Endothelial cell (in vitro differentiated cells): ENCODE measurements around the gene DPYD. TPM values are rescaled to one million over a fixed set of nuclear protein-coding genes. Genes with fewer than 3 reads are reported as not detected.

ENCODE experiments used
- DNase-seq: peaks from one replicate; pipeline ENCODE4 v3.0.0; 2021; ENCODE audit warnings: low spot score
- H3K27ac Mint-ChIP-seq: one replicate; pipeline ENCODE4 v1.8.0; 2021; ENCODE audit warnings: mixed read lengths, inconsistent platforms; ENCODE audit not compliant: unreplicated experiment
- H3K27me3 Mint-ChIP-seq: one replicate; pipeline ENCODE4 v1.8.0; 2021; ENCODE audit warnings: mild to moderate bottlenecking, moderate library complexity, mixed read lengths, inconsistent platforms; ENCODE audit not compliant: unreplicated experiment
- H3K36me3 Mint-ChIP-seq: one replicate; pipeline ENCODE4 v1.8.0; 2021; ENCODE audit warnings: mild to moderate bottlenecking, low read depth, mixed read lengths, inconsistent platforms; ENCODE audit not compliant: unreplicated experiment
- H3K4me1 Mint-ChIP-seq: one replicate; pipeline ENCODE4 v1.8.0; 2021; ENCODE audit warnings: mild to moderate bottlenecking, mixed read lengths, inconsistent platforms; ENCODE audit not compliant: unreplicated experiment
- H3K4me3 Mint-ChIP-seq: one replicate; pipeline ENCODE4 v1.8.0; 2021; ENCODE audit warnings: mild to moderate bottlenecking, mixed read lengths, inconsistent platforms; ENCODE audit not compliant: unreplicated experiment
- H3K9me3 Mint-ChIP-seq: one replicate; pipeline ENCODE4 v1.8.0; 2021; ENCODE audit warnings: mixed read lengths, inconsistent platforms; ENCODE audit not compliant: unreplicated experiment
- total RNA-seq: library from RNA; stranded (reverse); fragmentation: NEBNext Ultra II Directional; extraction: Animal tissue kit (Norgen Biotek cat#: 25700); gene quantifications from one replicate; pipeline ENCODE4 v1.2.1, GENCODE V29; 2021; ENCODE audit not compliant: unreplicated experiment
- TF ChIP-seq, protein P1 (sequence below): fragments of 200-600 bp; sonication (generic); IDR thresholded peaks from one replicate; pipeline ENCODE4 v1.5.0; 2021; ENCODE audit warnings: antibody characterized with exemption; ENCODE audit not compliant: unreplicated experiment

DPYD gene
- total RNA-seq, 1 donor from 2014 or later, result 3.4 TPM

DNA sequence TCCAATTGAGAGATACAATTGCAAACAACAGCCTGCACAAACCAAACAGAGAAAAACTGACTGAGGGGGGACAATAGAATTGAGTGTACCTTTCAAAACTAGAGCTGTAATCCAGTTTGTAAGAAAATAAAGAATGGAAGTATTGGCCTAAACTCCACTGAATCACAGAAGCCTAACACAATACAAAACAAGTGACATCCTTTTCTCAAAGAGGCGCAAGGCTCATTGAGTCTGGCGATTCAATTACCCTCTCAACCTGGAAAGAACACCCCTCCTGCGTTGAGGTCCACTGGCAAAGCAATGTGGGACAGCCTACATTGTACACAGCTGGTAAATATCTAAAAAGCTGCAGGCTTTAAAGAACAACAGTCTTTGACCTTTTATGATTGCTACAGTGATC is 182.6 kb downstream of the DPYD start:
- no peaks in the 10 kb centered on the region for H3K9me3 Mint-ChIP-seq
- TF ChIP-seq, protein P1, sequence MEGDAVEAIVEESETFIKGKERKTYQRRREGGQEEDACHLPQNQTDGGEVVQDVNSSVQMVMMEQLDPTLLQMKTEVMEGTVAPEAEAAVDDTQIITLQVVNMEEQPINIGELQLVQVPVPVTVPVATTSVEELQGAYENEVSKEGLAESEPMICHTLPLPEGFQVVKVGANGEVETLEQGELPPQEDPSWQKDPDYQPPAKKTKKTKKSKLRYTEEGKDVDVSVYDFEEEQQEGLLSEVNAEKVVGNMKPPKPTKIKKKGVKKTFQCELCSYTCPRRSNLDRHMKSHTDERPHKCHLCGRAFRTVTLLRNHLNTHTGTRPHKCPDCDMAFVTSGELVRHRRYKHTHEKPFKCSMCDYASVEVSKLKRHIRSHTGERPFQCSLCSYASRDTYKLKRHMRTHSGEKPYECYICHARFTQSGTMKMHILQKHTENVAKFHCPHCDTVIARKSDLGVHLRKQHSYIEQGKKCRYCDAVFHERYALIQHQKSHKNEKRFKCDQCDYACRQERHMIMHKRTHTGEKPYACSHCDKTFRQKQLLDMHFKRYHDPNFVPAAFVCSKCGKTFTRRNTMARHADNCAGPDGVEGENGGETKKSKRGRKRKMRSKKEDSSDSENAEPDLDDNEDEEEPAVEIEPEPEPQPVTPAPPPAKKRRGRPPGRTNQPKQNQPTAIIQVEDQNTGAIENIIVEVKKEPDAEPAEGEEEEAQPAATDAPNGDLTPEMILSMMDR, result no peak
- peaks cover 5% of the 10 kb centered on the region for H3K4me1 Mint-ChIP-seq
- no peak for DNase-seq
- no peak overlapping the region for H3K4me3 Mint-ChIP-seq
- H3K27me3 Mint-ChIP-seq, result no peaks in the 10 kb centered on the region
- no peaks in the 10 kb centered on the region for H3K36me3 Mint-ChIP-seq
- H3K27ac Mint-ChIP-seq, result no peak overlapping the region

DNA sequence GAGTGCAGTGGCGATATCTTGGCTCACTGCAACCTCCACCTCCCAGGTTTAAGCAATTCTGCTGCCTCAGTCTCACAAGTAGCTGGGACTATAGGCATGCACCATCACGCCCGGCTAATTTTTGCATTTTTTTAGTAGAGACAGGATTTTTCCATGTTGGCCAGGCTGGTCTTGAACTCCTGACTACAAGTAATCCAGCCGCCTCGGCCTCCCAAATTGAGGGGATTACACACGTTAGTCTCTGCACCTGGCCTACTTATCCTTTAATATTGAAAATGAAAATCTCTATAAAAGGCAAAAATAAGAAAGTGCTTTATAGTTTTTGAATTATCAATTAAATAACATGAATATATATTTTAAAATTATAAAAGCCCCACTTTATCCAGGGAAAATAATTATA is 190.6 kb downstream of the DPYD start:
- H3K4me3 Mint-ChIP-seq, result no peak overlapping the region
- no peaks in the 10 kb centered on the region for H3K4me1 Mint-ChIP-seq
- TF ChIP-seq, protein P1, result no peak
- H3K36me3 Mint-ChIP-seq, result no peaks in the 10 kb centered on the region
- H3K27me3 Mint-ChIP-seq, result no peaks in the 10 kb centered on the region
- H3K27ac Mint-ChIP-seq, result no peak overlapping the region
- H3K9me3 Mint-ChIP-seq, result no peaks in the 10 kb centered on the region
- DNase-seq, result no peak

DNA sequence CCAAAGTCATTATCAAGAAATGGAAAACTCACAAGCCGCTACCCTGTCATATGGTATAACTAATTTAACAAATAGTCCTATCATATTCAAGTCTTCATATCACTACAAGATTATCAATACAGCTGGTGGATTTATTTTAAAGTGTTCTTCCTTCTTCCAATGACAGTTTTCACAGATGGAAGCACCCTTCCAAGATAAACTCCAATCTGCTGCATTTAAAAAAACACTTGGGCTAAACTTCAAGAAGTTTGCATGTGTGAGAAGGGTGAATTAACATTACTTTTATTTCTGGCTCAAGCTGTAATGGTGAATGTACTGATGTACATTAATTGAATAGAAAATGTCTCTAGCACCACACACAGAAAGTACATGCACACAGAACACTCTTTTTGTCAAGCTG is 192.4 kb downstream of the DPYD start:
- H3K9me3 Mint-ChIP-seq, result no peaks in the 10 kb centered on the region
- no peak overlapping the region for H3K27ac Mint-ChIP-seq
- DNase-seq, result no peak
- H3K27me3 Mint-ChIP-seq, result no peaks in the 10 kb centered on the region
- no peak overlapping the region for H3K4me3 Mint-ChIP-seq
- H3K36me3 Mint-ChIP-seq, result no peaks in the 10 kb centered on the region
- H3K4me1 Mint-ChIP-seq, result no peaks in the 10 kb centered on the region
- TF ChIP-seq, protein P1, result no peak

DNA sequence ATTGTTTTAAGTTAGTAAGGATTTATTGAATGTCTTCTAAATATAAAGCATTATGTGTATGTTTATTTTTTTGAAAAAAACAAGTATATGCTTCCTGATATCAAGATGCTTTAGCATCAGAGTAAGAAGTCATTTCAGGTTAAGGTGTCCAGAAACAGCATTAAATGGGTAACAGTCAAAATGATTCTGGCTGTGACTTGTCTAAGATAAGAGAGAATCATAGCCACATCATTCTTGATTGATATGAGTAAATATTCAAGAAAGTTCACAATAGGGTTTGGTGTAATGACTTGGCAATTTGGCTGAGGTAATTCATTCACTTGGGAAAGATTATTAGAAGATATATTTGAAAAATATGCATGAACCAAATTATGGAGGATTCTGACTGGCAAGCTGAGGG is 193.8 kb downstream of the DPYD start:
- H3K4me3 Mint-ChIP-seq, result no peak overlapping the region
- H3K9me3 Mint-ChIP-seq, result no peaks in the 10 kb centered on the region
- TF ChIP-seq, protein P1, result no peak
- no peaks in the 10 kb centered on the region for H3K4me1 Mint-ChIP-seq
- H3K27ac Mint-ChIP-seq, result no peak overlapping the region
- H3K27me3 Mint-ChIP-seq, result no peaks in the 10 kb centered on the region
- DNase-seq, result no peak
- no peaks in the 10 kb centered on the region for H3K36me3 Mint-ChIP-seq

DNA sequence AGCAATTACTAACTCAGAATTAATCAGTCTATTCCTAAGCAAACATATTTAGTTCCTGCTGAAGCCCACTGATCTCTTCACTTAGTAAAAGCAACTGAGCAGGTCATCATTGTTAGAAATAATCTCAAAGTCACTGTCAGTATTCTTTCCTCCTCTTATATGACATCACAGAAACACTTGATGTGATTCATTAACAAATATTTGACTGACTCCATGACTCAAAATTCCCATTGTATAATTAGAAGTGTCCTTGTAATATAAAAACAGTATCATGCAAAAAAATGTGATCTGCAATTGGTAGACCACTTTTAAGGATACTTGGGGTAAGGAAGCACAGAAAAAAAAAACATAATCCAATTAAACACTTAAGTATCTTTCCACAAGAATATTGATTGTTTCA is 194.4 kb downstream of the DPYD start:
- H3K36me3 Mint-ChIP-seq, result no peaks in the 10 kb centered on the region
- no peak overlapping the region for H3K27ac Mint-ChIP-seq
- H3K9me3 Mint-ChIP-seq, result no peaks in the 10 kb centered on the region
- DNase-seq, result no peak
- H3K4me1 Mint-ChIP-seq, result no peaks in the 10 kb centered on the region
- TF ChIP-seq, protein P1, result no peak
- no peaks in the 10 kb centered on the region for H3K27me3 Mint-ChIP-seq
- no peak overlapping the region for H3K4me3 Mint-ChIP-seq
